GM18511 (cell line): ENCODE data around the gene IL13.
A peak's percentile ranks its signal among the peaks of the same experiment; 100 is the strongest.

Source experiments
- ATAC-seq: cut with Tn5 transposase; IDR thresholded peaks from one replicate; pipeline ENCODE4 v1.9.1; 2021; ENCODE audit warnings: mild to moderate bottlenecking, moderate library complexity; ENCODE audit not compliant: unreplicated experiment

Gene IL13

DNA sequence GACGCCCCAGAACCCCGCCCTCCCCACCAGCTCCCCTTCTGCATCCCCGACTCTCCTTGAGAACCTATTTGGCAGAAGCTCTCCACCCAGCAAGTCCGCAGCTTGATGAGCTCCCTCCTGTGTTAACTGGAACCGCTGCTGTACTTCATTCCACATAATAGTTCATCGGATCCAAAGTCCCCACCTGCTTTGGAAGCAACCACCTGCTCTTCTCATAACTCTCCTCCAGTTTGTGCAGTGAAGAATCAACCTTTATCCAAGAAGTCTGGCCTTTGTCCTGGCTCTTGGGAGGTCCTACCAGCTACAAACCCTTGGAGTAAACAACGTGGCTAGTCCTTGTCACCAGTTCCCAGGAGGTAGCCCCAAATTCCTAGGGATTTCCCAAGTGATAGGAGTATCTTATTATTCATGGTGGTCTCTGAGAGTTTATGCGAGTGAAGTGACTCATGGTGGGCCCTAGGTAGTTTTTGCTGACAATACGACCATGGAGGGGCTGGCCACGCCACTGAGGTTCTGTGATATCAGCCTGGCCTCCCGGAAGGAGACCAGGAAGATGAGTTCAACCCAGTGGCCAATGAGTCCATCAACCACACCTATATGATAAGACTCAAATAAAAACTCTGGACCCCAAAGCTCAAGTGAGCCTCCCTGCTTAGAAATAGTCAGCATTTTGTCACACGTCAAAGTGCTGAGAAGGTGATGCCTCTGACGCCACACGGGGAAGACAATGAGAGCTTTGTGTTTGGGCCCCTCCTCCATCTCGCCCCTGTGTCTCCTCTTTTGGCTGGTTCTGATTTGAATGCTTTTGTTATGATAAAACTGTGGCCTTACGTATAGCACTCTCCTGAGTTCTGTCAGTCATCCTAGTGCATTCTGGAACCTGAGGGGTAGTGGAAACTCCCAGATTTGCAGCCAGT, 12.3 kb downstream of the IL13 start:
- ATAC-seq: no peak

GRCh38 chr5:132671000-132671399, 13.0 kb downstream of the IL13 start:
- no peak for ATAC-seq

GRCh38 chr5:132673488-132673887, 15.5 kb downstream of the IL13 start:
- ATAC-seq: no peak

DNA sequence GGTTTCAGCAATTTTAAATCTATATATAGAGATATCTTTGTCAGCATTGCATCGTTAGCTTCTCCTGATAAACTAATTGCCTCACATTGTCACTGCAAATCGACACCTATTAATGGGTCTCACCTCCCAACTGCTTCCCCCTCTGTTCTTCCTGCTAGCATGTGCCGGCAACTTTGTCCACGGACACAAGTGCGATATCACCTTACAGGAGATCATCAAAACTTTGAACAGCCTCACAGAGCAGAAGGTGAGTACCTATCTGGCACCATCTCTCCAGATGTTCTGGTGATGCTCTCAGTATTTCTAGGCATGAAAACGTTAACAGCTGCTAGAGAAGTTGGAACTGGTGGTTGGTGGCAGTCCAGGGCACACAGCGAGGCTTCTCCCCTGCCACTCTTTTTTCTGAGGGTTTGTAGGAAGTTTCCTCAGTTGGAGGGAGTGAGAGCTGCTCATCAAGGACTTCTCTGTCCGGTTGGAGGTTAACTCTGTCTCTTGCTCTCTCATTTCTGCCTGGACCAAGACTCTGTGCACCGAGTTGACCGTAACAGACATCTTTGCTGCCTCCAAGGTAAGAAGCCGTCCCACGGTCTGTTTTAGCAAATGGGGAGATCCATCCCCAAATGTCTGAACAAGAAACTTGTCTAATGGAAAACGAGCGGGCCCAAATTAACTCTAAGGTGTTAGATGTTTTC, 16.1 kb downstream of the IL13 start, which contains the start of gene IL4:
Gene IL4, plus strand, starts transcription at position 51 of the 692 bp plus-strand sequence. Its CDS starts 62 bp downstream, at position 113.
- no peak for ATAC-seq

DNA sequence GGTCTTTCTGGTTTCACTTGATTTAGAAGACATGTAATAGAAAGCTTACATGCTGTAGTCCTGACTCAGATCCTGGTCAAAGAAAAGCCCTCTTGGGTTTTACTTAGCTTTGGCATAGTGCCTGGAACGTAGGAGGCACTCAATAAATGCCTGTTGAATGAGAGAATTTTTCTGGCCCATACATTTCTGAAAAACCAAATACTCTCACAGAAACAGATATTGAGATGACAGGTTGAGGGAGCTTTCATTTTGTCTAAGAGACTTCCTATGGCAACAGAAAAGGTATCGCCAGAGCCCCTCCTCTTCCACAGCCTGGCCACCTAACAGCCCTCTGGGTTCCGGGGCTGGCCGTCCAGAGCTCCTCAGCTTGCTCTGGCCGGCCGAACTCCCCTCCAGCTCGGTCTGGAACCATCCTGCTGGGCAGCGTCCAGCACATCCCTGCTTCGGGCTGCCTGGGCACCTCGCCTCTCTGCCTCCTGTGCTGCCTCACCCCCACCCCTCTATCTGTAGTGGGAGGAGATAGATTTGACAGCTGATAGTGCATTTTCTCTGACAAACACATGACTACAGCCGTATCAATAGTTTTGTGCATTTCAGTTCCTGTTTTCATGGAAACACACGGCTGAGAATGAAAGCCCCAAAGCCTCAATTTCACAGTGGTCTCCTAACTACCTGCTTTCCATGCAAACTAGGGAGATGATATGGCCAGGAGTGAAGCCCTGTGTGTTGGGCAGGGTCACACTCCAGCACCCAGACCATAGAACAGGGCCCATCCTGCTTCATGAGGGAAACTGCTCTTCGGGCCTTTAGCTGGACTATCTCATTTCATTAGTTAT, 16.9 kb downstream of the IL13 start:
- peak; percentile 84 for ATAC-seq

DNA sequence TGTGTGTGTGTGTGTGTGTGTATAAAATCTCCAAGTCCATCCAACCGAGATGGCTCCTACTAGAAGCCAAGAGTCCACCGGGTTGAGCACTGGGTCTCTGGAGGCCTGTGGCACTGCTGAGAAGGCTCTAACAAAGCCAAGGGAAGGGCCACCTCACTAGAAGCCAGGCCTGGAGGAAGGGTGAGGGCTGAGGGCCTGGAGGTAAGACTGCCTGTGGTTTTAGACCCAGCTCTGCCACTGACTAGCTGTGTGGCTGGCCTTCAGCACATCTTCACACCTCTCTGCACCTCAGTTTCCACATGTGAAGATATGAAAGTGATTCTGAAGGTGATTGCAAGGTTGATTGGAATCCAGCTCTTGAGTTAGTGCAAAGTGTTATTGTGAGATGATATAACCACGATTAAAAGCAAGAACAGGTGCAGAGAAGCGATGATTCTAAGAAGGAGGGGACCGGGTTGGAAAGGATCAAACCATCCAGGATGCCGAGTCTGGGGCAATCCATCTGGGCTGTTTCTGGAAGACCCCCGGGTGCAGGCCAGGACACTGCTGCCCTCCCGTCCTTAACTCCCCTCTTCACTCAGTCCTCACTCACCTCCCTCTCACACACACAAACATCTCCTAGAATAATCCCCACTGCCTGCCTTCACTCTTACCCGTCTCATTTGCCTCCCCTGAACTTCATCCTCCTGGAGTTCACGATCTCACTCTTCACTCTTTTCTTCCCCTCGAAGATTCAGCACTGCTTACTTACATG, 18.1 kb downstream of the IL13 start:
- no peak for ATAC-seq

DNA sequence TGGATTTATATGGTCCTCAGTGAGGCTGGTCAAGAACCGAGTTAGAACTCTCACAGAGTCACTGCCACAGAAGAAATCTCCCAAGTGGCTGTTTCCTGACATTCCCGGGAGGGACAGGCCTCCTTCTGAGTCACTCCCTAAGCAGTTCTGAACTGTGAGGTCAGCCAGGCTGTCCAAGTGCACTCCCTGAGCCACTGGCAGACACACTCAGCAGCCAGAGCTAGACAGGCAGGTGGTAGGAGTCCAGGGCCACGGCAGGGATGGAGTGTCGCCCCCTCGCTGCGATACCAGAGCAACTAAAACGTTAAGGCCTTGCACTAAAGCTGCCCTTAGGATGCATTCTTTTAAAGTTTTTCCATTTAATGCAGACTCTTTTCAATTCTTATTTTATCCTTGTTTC, 19.2 kb downstream of the IL13 start:
- no peak for ATAC-seq

- no peak for ATAC-seq
These were observed 19.9 kb downstream of the IL13 start for GRCh38 chr5:132677682-132678400.

- no peak for ATAC-seq
These were observed 20.8 kb downstream of the IL13 start for GRCh38 chr5:132678735-132679134.

DNA sequence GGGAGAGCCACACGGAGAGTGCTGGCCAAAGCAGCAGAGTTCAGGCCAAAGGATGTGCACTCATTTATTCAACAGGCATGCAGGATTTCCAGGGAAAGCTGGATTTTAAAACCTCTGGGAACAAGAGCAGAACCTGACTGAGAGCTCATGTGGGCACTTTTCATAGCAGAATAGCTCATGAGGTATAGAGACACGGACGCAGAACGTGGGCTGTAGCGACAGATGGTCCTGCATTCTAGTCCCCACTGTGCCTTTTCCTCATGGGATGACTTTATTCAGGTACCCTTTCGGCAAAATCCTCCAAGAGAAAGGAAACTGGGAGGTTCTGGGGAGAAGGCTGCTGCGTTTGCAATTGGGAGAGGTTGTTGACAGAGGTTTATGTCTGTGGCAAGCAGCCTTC, 21.2 kb downstream of the IL13 start:
- ATAC-seq: no peak

- no peak for ATAC-seq
These were observed 21.9 kb downstream of the IL13 start for GRCh38 chr5:132679717-132680380.

DNA sequence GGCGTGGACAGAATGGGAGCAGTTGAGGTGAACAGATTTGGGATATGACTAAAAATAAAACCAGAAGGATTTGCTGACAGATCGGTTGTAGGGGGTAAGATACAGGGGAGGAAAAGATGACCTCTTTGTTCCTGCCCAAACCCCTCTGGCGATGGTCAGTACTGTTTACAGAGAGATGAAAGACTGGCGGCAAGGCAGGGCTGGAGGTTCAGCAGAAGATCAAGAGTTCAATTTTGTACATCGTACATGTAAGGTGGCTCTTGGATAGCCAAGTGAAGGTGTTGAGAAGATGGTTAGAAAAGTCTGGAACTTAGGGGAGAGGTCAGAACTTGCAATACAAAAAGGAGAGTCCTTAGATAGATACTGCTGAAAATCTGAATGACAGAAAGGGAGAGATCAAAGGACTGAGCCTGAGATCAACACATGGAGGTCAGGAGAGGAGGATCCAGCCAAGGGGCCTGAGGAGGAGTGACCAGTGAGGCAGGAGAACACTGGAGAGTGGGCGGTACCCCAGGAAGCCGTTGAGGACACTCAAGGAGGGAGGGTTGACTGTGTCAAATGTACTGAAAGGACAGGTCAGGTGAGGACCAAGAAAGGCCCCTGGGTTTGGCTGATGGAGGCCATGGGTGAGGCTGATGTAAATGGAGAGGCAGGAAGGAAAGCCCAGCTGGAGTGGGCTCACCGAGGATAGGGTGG, 23.0 kb downstream of the IL13 start:
- ATAC-seq: no peak

DNA sequence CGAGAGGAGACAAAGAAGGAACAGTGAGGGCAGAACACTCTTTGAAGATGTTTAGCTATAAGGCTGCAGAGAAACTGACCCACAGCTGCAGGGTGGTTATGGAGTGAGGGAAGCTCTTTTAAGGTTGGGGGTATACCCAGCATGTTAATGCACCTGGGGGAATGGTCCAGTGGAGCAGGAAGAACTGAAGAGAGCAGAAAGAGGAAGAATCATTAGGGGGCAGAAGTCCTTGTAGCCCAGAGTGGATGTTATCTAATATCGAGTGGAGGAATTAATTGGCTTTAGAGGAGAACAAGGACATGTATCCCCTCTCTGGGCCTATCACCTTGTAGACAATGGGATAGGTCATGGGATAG, 23.5 kb downstream of the IL13 start:
- no peak for ATAC-seq

DNA sequence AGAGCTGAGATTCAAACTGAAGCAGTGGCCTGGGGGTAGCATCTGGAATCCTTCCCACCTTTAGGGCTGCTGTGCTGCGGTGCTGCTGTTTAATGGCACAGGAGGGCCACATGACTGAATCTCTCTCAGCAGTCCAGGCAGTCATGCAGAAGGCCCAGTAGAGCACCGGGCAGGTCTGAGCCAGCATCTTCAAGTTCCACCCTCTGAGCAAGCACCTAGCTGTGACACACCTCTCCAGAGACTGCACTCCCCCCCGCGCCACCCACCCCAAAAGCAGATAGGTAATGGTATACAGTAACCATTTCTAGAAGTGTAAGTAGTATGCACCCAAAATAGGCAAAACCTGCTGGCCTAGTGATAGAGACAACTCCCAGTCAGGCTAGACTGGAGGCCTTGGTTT, 24.0 kb downstream of the IL13 start:
- ATAC-seq: no peak

- ATAC-seq: no peak
These were observed 26.5 kb downstream of the IL13 start for GRCh38 chr5:132684491-132684890.

GRCh38 chr5:132684922-132685720, 27.1 kb downstream of the IL13 start:
- no peak for ATAC-seq

DNA sequence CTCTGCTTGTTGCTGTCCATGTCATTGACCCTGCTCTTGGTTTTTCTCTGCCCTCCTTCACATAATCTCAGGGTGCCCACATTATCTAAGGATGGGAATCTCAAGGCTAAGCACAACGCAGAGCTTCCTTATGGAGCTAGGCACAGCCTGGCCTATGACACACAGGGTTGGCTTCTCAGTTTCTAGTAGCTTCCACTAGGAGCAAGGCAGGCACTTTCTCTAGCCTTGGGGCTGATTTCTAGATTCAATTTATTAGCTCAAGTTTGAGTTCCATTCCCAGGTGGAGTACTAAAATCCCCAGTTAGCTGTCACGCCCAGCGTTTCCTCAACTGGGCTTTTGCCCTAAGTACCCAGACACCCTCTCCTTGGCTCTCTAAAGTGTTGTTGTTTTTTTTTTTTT, 28.2 kb downstream of the IL13 start:
- no peak for ATAC-seq

DNA sequence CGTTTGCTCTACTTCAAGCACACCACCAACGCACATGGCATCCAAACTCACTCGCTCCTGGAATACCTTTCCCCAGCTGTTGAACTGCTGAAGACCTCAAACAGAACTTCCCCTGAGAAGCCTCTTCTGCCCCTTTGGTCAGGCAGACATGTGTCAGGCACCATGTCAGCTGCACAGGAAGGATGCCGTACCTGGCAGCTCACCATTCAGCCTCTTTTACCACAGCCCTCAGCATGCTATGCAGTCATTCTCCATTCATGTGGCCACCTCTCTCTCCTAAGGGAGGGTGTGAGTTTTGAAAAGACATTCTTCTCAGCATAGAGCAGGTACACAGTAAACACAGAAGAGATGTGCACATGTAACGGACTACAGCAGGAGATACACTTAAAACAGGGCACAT, 30.0 kb downstream of the IL13 start:
- no peak for ATAC-seq
